Testis (tissue), 5 donors: ENCODE data around the gene ETFA. TPM values are rescaled to one million over a fixed set of nuclear protein-coding genes. Genes with fewer than 3 reads are reported as not detected.

Experiments used
- DNase-seq: peaks from one replicate; pipeline ENCODE4 v3.0.0-alpha.2; 2019
- H3K27ac ChIP-seq, 2 donors: fragments of 200-600 bp; sonication (generic); one replicate each; pipeline ENCODE4 v1.5.1; 2019
- H3K27me3 ChIP-seq: fragments of 200-600 bp; sonication (generic); one replicate; pipeline ENCODE4 v1.5.1; 2019
- H3K36me3 ChIP-seq: fragments of 200-600 bp; sonication (generic); one replicate; pipeline ENCODE4 v1.5.1; 2017; ENCODE audit warnings: low read depth; ENCODE audit errors: missing control alignments
- H3K4me1 ChIP-seq: fragments of 200-600 bp; sonication (generic); one replicate; pipeline ENCODE4 v1.5.1; 2019
- H3K4me3 ChIP-seq, 2 donors: fragments of 200-600 bp; sonication (generic); one replicate each; pipeline ENCODE4 v1.5.1; 2017 to 2019
- H3K9me3 ChIP-seq: fragments of 200-600 bp; sonication (generic); one replicate; pipeline ENCODE4 v1.5.1; 2017
- CTCF ChIP-seq, 3 experiments: fragments of 450-650 bp in 2 of 3; fragments of 200-600 bp in 1 of 3; sonication (generic) in 1 of 3; IDR thresholded peaks; one replicate each; pipeline ENCODE4 v1.5.1; 2016 to 2019; ENCODE audit warnings: antibody characterized with exemption in 3 of 3, mild to moderate bottlenecking in 2 of 3, moderate library complexity in 1 of 3
- POLR2A ChIP-seq: fragments of 450-650 bp; IDR thresholded peaks from one replicate; pipeline ENCODE4 v1.6.1; 2017; ENCODE audit warnings: antibody characterized with exemption, mild to moderate bottlenecking, moderate library complexity
- WGBS, 2 donors: methylation state at CpG; one replicate each; pipeline ENCODE4 v1.1.5; 2018; 5-methylcytosine and 5-hydroxymethylcytosine counted together
- intact Hi-C: fragments of 100-400 bp; cut with DNase I; formaldehyde crosslinking; loops from one replicate; pipeline ENCODE4 v1.15.1; 2023; ENCODE audit warnings: low total_unique reads
- long read RNA-seq, 2 donors: transcript quantifications; one replicate each; lab custom pipeline, GENCODE V29; 2026
- polyA plus RNA-seq: library from polyadenylated mRNA; stranded (reverse); fragments of 350-450 nt; fragmentation: Illumina TruSeq; extraction: RNeasy Lipid Tissue Mini Kit (QIAGEN cat#74804); gene quantifications from one replicate; pipeline ENCODE4 v1.2.3, GENCODE V29; 2014; ENCODE audit warnings: low read depth, low replicate concordance; ENCODE audit not compliant: insufficient read depth
- total RNA-seq, 2 donors: library from RNA; depleted of rRNA; stranded (reverse); fragments of >200 nt; gene quantifications; one replicate each; pipeline ENCODE4 v1.2.3, GENCODE V29; 2016

Gene ETFA
- total RNA-seq: 10 to 100 TPM; 58.3 to 72.7 TPM
- 72.1 TPM for polyA plus RNA-seq
- long read RNA-seq, donor 1, transcript ETFA-203 (12 exons, 2,287 nt): major isoform, 32 of 104 reads
- long read RNA-seq, donor 1, transcript ETFA-202 (11 exons, 1,346 nt): minor isoform, 7 of 104 reads
- long read RNA-seq, donor 1, transcript ETFA-212 (2 exons, 650 nt): minor isoform, 28 of 104 reads
- long read RNA-seq, donor 1, partial matches to known transcripts: 32 of 104 reads
- long read RNA-seq, donor 1, other reads (novel, unspliced or antisense): 0 of 104 reads
- long read RNA-seq, donor 2, transcript ETFA-203 (12 exons, 2,287 nt): major isoform, 27 of 52 reads
- long read RNA-seq, donor 2, transcript ETFA-212 (2 exons, 650 nt): minor isoform, 12 of 52 reads
- long read RNA-seq, donor 2, partial matches to known transcripts: 6 of 52 reads
- long read RNA-seq, donor 2, other reads (novel, unspliced or antisense): 0 of 52 reads

DNA sequence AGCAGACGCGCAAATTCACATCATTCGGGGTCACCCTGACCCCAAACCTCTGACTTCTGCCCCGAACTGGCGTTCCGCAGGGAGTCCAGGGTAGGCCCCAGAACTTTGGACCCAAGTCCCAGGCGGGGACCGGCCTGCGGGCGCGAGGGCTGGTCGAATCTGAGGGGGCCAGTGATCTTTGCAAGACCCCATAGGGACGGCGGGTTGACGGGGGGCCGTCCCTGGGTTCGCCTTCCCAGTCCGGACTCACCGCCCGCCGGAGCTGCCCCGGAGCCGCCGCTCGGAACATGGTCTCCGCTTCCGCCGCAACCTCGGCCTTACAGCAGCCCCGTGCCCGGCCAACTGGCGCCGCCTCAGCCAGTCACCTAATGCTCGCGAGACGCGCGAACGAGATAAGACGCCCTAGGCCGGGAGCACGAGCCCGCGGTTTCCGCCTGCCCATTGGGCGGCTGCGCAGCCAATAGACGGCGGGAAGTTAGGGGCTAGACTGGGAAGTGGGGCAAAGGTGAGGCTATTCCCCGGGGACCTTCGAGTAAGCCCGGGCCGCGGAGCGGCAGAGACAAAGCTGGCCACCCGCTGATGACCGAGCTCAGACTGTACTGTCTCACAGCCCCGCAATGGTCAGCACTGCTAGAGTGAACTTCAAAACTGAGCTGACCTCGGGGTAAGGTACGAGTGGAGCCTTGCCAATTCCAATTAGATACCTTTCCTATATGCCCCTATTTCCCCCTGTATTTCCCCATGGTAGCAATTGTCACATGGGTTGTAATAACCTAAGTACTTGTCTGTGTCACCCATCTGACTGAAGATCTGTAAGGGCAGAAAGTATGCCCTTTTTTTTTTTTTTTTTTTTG lies at the start of gene ETFA:
ETFA (minus strand) TSS at position 370 of the 854 bp plus-strand sequence; CDS start at position 289, 81 bp downstream.
- peak within 1 kb of the TSS; percentile 63 to 88 for H3K27ac ChIP-seq
- no peaks in the 10 kb centered on the region for H3K36me3 ChIP-seq
- peak; percentile 98 for DNase-seq
- peak within 1 kb of the TSS; percentile 72 to 89 for H3K4me3 ChIP-seq
- peaks cover 15% of the 10 kb centered on the region for H3K4me1 ChIP-seq
- no peaks in the 10 kb centered on the region for H3K9me3 ChIP-seq
- H3K27me3 ChIP-seq: no peaks in the 10 kb centered on the region
- TF ChIP-seq CTCF (IDR thresholded peaks at IDR 0.05): no peak
- TF ChIP-seq POLR2A: peak; percentile 50
- 0% methylated on average over 10 to 54 of the region's 60 CpGs for WGBS, 2 donors
- intact Hi-C loops: no loop called here

- no peaks in the 10 kb centered on the region for H3K36me3 ChIP-seq
- intact Hi-C loops: no loop called here
- DNase-seq: no peak
- H3K9me3 ChIP-seq: no peaks in the 10 kb centered on the region
- TF ChIP-seq CTCF (IDR thresholded peaks at IDR 0.05) (no peak), POLR2A (no peak)
- no peak overlapping the region for H3K4me3 ChIP-seq
- H3K27ac ChIP-seq: no peak overlapping the region
- no peaks in the 10 kb centered on the region for H3K4me1 ChIP-seq
- WGBS, 2 donors: 95 to 97% methylated on average over 3 of the region's 3 CpGs
- no peaks in the 10 kb centered on the region for H3K27me3 ChIP-seq
These were observed 49.1 kb upstream of the ETFA start for GRCh38 chr15:76360416-76360815.

DNA sequence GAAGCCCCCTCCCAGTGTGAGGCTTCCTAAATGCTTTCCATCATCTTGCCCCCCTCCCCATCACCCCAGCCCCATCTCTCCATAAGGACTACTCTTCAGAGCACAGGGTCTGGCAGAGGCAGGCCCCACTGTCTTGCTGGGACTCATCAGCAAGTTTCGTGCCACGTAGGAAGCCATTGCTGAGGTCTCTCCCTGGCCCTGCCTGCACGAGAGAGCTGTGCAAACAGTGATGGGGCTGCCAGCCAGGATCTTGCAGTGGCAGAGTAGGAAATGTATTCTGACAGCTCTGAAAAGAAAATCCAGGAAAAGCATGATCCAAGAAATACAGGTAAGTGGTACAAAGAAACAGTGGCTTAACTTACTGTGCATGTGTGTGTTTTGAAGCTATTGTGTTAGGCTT lies 47.9 kb upstream of the ETFA start:
- Histone ChIP-seq H3K27me3 (no peaks in the 10 kb centered on the region), H3K4me3 (no peak overlapping the region), H3K36me3 (no peaks in the 10 kb centered on the region), H3K4me1 (no peaks in the 10 kb centered on the region), H3K27ac (no peak overlapping the region), H3K9me3 (no peaks in the 10 kb centered on the region)
- WGBS, 2 donors: 88 to 97% methylated on average over 3 of the region's 3 CpGs
- no peak for DNase-seq
- intact Hi-C loops: no loop called here
- TF ChIP-seq POLR2A (no peak), CTCF (IDR thresholded peaks at IDR 0.05) (no peak)

DNA sequence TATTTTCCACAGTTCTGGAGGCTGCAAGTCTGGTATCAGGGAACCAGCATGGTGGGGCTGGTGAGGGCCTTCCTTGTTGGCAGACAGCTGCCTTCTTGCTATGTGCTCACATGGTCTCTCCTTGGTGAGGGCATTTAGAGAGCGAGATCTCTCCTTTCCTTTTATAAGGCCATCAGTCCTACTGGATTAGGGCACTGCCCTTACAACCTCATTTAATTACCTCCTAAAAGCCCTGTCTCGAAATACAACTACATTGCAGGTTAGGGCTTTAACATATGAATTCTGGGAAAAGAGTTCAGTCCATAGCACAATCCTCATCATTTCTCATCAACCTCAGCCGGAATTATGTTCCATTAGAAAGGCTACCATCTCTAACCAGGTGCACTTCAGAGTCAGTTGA lies 47.2 kb upstream of the ETFA start:
- Histone ChIP-seq H3K27me3 (no peaks in the 10 kb centered on the region), H3K4me3 (no peak overlapping the region), H3K27ac (no peak overlapping the region), H3K9me3 (no peaks in the 10 kb centered on the region), H3K4me1 (no peaks in the 10 kb centered on the region), H3K36me3 (no peaks in the 10 kb centered on the region)
- intact Hi-C loops: no loop called here
- WGBS, 2 donors: 95 to 99% methylated on average over 3 of the region's 3 CpGs
- no peak for TF ChIP-seq POLR2A
- no peak for TF ChIP-seq CTCF (IDR thresholded peaks at IDR 0.05)
- DNase-seq: no peak
